ENCODE measurements around the gene OSGEP.
"Not testable (repeated sequence)": the region's sequence is repeated elsewhere in the genome, so short reads cannot be mapped to it uniquely, and the experiment has no call there.

Gene OSGEP

DNA sequence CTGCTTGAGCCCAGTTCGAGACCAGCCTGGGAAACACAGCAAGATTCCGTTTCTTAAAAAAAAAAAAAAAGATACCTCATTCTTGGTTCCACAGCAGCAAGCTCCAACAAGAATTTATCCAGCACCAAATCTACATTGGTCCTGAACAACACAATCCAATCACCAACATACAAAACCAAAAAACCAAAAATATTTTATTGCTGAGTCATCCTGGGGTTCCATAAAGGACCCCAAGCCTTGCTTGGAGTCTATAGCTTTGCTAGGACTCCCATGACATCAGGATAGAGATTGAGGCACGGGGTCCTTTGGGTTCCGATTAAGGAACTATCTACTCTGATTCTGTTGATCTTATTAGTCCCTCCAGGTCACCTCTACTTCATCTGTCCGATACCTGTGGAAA, 7.7 kb downstream of the OSGEP start:
- TF ChIP-seq, protein P1, sequence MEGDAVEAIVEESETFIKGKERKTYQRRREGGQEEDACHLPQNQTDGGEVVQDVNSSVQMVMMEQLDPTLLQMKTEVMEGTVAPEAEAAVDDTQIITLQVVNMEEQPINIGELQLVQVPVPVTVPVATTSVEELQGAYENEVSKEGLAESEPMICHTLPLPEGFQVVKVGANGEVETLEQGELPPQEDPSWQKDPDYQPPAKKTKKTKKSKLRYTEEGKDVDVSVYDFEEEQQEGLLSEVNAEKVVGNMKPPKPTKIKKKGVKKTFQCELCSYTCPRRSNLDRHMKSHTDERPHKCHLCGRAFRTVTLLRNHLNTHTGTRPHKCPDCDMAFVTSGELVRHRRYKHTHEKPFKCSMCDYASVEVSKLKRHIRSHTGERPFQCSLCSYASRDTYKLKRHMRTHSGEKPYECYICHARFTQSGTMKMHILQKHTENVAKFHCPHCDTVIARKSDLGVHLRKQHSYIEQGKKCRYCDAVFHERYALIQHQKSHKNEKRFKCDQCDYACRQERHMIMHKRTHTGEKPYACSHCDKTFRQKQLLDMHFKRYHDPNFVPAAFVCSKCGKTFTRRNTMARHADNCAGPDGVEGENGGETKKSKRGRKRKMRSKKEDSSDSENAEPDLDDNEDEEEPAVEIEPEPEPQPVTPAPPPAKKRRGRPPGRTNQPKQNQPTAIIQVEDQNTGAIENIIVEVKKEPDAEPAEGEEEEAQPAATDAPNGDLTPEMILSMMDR (IDR thresholded peaks at IDR 0.05; ENCODE audit: insufficient read depth, low read length, missing control alignments): no peak
- ChIA-PET POLR2A (no interaction called here), CTCF (interaction anchor here (2.2 kb wide), 1 partner anchor 33 kb away, joined by 7 read pairs; no protein-coding TSS in a partner anchor)
- no peak for DNase-seq (ENCODE audit: low read depth, low spot score)
- H3K4me3 ChIP-seq (ENCODE audit: low read depth, low read length): no peak overlapping the region

DNA sequence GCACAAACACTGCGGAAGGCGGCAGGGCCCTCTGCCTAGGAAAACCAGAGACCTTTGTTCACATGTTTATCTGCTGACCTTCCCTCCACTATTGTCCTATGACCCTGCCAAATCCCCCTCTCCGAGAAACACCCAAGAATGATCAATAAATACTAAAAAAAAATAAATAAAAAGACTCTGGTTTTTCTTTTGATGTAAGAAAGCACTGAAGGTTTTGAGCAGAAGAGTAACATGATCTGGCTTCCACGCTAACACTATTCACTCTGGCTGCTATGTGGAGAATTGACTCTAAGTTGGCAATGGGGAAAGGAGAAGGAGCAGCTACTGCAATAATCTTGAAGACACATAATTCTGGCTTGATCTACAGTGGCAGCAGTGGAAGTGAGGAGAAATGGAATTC, 11.0 kb downstream of the OSGEP start:
- CTCF ChIA-PET; H3K4me3 ChIP-seq (ENCODE audit: low read depth, low read length); DNase-seq (ENCODE audit: low read depth, low spot score); POLR2A ChIA-PET: not testable (repeated sequence)

DNA sequence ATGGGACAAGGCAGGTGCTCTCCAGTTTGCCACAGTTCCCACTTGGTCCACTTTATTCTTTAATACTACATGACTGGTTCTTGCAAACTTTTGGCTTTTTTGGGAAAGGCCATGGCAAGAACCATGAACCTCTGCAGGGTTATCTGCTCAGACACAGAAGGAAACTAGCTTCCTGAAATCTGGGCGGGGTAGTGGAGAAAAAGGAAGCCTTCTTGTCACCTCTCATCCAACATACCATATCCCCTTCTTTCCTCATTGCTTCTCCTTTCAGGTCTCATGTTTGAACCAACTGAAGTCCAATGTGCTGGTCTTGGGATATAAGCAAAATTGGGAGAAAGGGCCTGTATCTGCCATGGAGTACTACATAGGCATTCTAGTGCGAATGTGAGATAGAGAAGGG, 13.2 kb downstream of the OSGEP start:
- CTCF ChIA-PET: no interaction called here
- POLR2A ChIA-PET: interaction anchor here (2.2 kb wide), 1 partner anchor 14 kb away, joined by 9 read pairs; the partner anchor contains the start of genes APEX1 and OSGEP
- DNase-seq (ENCODE audit: low read depth, low spot score): no peak
- no peak overlapping the region for H3K4me3 ChIP-seq (ENCODE audit: low read depth, low read length)
- TF ChIP-seq, protein P1 (IDR thresholded peaks at IDR 0.05; ENCODE audit: insufficient read depth, low read length, missing control alignments): no peak

DNA sequence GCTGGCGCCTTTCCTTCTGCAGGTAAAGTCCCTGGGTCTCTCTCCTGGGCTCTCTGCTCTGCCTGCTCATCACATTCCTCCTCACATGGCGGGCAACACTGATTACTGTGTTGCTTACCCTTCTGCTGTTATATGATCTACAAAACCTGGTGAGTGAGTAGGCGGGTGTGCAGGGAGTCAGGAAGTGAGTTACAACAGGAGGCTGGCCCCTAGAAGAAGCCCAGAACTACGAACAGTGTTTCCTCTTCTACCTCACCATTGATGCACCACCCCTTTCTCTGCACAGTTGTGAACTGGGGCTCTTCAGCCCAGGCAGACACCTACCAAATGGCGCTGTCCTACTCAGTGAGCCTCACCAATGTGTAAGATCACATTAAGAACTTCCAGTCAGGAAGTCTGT, 13.7 kb downstream of the OSGEP start:
- no peak for DNase-seq (ENCODE audit: low read depth, low spot score)
- CTCF ChIA-PET: no interaction called here
- POLR2A ChIA-PET: interaction anchor here (2.2 kb wide), 1 partner anchor 14 kb away, joined by 9 read pairs; the partner anchor contains the start of genes APEX1 and OSGEP
- TF ChIP-seq, protein P1 (IDR thresholded peaks at IDR 0.05; ENCODE audit: insufficient read depth, low read length, missing control alignments): no peak
- H3K4me3 ChIP-seq (ENCODE audit: low read depth, low read length): no peak overlapping the region

DNA sequence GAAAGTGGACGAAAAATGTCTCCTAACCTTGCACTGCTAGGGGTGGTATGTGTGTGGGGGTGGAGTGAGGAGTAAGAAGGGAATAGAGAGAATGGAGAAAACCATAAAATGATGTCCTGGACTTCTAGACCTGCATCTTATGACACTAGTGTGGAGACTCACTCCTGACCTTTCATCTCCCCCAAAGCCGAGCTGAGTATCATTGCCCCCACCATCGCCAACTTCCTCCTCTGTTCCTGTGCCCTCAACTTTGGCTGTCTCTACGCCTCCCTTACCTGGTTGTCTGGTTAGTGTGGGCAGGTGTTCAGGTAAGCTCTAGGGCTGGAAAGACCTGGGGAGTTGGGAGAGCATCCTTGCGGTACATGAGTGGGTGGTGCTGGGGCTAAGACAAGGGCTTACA, 14.1 kb downstream of the OSGEP start:
- DNase-seq (ENCODE audit: low read depth, low spot score): no peak
- H3K4me3 ChIP-seq (ENCODE audit: low read depth, low read length): no peak overlapping the region
- POLR2A ChIA-PET: interaction anchor here (2.2 kb wide), 1 partner anchor 15 kb away, joined by 9 read pairs; the partner anchor contains the start of genes APEX1 and OSGEP
- TF ChIP-seq, protein P1 (IDR thresholded peaks at IDR 0.05; ENCODE audit: insufficient read depth, low read length, missing control alignments): no peak
- CTCF ChIA-PET: no interaction called here

DNA sequence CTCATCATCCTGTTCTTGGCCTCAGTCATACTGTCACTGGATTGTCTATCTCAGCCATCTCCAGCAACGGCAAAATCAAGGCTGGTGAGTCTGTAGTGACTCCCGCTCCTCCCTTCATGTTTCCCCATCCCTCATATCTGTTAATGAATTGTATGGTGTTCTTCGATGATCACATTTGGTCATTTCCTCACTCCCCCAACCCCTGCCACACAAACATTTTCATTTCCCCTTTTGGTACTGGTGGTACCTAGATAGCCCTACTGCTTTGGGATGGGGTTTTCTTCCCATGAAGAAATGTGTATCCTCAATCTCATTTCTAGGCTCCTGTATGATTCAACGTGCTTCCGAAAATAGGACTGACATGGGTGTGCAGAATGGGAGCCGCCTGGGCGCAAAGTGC, 15.9 kb downstream of the OSGEP start:
- no peak for DNase-seq (ENCODE audit: low read depth, low spot score)
- ChIA-PET CTCF (interaction anchor here (1.2 kb wide), 2 partner anchors 10 to 23 kb away, joined by 3 to 5 read pairs; no protein-coding TSS in a partner anchor), POLR2A (no interaction called here)
- TF ChIP-seq, protein P1 (IDR thresholded peaks at IDR 0.05; ENCODE audit: insufficient read depth, low read length, missing control alignments): no peak
- no peak overlapping the region for H3K4me3 ChIP-seq (ENCODE audit: low read depth, low read length)

DNA sequence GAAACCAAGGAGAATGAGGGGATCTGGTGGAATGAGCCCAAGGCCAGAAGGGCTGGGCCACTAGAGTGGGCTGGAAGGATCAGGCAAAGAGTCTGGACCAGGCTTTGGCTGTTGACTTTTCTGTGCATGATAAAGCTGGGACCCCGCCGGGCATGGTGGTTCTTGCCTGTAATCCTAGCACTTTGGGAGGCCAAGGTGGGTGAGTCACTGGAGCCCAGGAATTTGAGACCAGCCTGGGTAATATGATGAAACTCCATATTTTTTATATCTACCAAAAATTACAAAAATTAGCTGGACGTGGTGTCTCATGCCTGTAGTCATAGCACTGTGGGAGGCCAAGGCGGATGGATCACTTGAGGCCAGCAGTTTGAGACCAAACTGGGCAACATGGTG, 18.3 kb downstream of the OSGEP start:
- TF ChIP-seq, protein P1 (IDR thresholded peaks at IDR 0.05; ENCODE audit: insufficient read depth, low read length, missing control alignments): no peak
- CTCF ChIA-PET: interaction anchor here (0.7 to 4.6 kb wide), 3 partner anchors 9 to 176 kb away, joined by 3 to 51 read pairs (median 3); partner anchors contain the start of gene TEP1
- H3K4me3 ChIP-seq (ENCODE audit: low read depth, low read length): no peak overlapping the region
- peak; percentile 46 for DNase-seq (ENCODE audit: low read depth, low spot score)
- POLR2A ChIA-PET: interaction anchor here (1.3 to 1.4 kb wide), 3 partner anchors 19 to 25 kb away, joined by 5 to 11 read pairs (median 7); partner anchors contain the start of genes APEX1, OSGEP, PIP4P1 and TEP1

Data from AG04449 (cell line).